NCI-H774 (cell line): ENCODE data around the gene NOC4L.

Source experiments
- DNase-seq: peaks from one replicate; lab custom pipeline; 2025; lab: John Stamatoyannopoulos, UW

Gene NOC4L

GRCh38 chr12:132170094-132170636 is 25.9 kb downstream of the NOC4L start:
- DNase-seq, result no peak

GRCh38 chr12:132170637-132171292 is 26.5 kb downstream of the NOC4L start:
- no peak for DNase-seq

DNA sequence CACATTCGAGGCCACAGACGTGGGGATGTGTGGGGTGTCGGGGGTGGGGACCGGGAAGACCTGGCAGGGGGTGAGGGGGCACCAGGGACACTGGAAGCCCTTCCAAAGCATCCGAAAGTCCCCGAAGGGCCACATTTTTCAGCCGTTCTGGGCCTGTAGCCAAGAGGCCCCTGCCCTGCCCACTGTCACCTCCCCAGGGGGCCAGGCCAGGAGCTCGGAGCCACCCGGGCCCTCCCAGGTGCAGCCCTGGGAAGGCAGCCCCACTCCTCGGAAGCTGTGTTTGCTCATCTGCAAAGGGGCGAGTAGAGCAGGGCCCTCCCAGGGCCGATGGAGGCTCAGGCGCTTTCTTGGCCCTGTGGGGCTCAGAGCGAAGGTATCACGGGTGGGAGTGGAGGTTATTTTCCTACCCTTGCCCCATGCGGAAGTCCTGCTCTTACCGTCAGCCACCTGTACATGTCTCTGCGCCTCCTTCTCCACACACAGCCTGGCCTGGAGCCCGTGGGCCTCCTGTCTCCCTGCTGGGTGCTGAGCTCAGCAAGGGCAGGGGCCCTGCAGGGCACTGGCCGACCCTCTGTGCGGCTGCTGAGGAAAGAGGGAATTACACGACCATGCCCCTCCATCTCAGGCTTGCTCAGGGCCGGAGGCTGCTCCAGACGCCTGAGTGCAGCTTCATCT is 27.2 kb downstream of the NOC4L start:
- no peak for DNase-seq

DNA sequence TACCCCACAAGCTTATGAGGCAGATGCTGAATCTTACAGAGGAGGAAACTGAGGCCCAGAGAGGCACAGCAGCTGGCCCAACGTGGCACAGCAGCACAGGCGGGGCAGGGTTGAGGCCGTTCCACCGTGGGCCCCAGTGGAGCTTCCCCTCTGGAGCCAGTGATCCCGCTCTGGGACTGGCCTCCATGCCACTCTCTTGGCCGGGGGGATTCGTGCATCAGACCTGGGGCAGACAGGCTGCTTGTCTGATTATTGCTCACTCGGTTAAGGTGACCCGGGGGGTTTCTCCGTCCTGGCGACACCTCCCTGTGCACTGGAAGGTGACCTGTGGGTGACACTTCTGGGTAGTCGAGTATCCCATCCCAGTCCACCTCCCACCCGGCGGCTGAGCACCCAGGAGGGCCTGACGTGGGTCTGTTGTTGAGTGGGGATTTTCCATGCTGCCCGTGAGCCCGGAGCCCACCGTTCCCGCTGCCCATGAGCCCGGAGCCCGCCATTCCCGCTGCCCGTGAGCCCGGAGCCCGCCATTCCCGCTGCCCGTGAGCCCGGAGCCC is 27.8 kb downstream of the NOC4L start:
- DNase-seq, result no peak

- no peak for DNase-seq
These were observed 28.4 kb downstream of the NOC4L start for GRCh38 chr12:132172619-132173018.

GRCh38 chr12:132173135-132174014 is 29.1 kb downstream of the NOC4L start:
- no peak for DNase-seq

DNA sequence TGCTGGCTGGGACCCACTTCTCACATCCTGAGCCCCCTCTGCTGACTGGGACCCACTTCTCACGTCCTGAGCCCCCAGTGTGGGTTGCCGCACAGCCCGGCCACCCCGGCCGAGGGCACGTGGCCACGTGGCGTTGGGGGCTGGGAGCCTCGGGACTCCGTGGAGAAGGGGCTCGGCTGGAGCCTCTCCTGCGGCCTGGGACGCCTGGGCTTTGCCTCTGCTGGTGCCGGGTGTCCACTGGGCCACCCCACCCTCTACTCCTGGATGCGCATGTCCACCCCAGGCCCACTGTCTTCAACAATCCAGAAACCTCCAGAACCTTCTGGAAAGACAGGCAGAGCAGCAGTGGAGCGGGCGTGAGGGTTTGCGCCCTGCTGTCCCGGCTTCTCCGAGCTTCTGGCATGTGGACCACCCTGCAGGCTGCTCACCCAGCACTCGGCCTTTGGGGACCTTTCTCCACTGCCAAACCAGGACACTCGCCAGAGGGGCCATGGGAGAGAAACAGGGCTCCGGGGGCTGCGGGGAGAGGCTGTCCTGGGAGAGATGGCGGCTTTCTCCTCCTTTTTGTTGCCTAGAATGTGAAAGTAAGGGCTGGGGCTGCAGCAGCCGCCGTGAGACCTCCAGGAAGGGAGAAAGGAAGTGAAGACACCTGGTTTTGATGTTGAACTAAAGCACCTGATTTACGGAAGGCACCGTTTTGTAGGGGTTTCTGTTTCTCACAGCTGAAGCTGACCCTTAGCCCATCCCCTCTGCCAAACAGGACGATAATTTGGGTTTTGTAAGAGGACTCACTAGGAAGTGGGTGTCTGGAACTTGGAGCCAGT is 30.0 kb downstream of the NOC4L start:
- DNase-seq, result no peak

- no peak for DNase-seq
These were observed 30.7 kb downstream of the NOC4L start for GRCh38 chr12:132174839-132175490.

DNA sequence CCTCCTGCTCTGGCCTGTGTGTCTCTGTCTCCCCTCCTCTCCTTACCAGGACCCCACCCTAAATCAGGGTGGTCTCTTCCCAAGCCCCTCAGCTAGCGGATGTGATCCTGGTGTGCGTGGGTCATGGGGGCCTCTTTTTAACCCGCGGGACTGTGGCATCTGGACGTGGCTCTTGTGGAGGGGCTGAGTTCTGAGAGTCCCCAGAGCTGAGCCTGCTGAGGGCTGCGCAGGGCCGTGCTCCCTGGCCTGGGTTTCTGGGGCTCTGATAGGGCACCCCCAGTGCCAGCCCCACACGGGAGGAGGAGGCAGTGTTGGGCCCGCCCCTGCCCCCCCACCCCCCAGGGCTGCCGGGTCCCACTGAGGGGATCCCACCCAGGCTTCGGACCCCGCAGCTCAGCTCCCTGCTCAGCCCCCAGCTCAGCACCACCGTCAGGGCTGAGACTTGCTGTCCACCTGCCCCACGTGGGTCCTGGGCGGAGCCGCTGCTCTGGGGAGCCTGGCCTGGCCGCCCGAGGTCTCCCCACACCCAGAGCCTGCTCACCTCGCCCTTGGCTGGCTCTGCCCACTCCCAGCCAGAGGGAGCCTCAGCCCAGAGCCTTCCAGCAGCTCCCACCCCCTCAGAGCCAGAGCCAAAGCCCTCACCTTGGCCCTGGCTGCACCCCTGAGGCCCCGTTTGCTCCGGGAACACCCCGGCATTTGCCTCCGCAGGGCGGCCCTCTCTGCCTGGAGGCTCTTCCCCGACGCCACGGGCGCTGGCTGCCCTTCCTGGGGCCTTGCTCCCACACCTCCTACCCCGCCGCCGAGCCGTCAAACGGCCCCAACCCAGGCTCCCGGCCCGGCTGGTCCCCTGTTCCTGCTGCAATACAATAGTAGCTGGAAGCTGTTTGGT is 31.5 kb downstream of the NOC4L start:
- DNase-seq, result no peak

GRCh38 chr12:132176385-132176919 is 32.2 kb downstream of the NOC4L start:
- no peak for DNase-seq

- no peak for DNase-seq
These were observed 32.8 kb downstream of the NOC4L start for GRCh38 chr12:132176920-132177551.

DNA sequence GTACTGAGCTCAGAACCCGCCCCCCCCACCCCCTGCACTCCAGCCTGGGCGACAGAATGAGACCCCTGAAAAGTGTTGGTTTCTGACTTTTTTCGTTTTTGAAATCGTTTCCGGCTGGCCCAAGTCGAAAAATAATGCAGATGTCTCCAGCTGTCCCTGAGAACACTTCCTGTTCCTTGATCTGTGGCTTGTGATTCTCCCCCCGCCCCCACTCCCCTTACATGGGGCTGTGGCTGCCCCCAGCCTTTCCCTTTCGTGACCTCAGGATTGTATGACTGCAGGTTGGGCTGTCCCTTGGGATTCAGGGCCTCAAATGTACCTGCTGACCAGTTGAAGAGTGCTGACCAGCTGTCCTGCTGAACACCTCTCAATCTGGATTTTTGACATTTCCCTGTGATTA is 34.1 kb downstream of the NOC4L start:
- no peak for DNase-seq

DNA sequence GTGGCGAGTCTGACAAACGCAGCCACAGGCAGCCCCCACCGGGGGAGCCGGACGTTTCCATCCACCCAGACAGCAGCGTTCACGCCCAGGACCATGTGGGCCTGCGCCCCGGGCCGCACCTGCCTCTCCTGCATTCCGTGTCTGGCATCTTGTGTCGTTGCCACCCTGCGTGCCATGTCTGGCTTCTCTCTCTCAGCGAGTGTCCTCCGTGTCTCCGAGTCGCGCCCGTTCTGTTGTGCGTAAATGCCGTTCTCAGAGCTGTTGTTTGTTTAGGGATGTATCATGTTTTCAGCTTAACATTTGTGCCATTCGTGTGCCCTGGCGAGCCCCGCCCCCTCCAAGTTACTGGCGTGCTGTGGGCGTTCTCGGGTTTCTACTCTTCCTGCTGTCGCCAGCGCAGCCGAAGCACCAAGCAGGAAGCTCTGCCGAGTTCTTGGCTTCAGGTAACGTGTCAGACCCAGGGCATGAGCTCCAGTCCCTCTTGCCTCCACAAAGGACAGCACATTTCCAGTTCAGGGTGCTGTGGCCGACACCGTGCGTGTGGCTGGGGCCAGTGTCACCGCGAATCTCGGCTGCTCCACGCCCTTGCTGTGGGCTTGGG is 34.6 kb downstream of the NOC4L start:
- no peak for DNase-seq

DNA sequence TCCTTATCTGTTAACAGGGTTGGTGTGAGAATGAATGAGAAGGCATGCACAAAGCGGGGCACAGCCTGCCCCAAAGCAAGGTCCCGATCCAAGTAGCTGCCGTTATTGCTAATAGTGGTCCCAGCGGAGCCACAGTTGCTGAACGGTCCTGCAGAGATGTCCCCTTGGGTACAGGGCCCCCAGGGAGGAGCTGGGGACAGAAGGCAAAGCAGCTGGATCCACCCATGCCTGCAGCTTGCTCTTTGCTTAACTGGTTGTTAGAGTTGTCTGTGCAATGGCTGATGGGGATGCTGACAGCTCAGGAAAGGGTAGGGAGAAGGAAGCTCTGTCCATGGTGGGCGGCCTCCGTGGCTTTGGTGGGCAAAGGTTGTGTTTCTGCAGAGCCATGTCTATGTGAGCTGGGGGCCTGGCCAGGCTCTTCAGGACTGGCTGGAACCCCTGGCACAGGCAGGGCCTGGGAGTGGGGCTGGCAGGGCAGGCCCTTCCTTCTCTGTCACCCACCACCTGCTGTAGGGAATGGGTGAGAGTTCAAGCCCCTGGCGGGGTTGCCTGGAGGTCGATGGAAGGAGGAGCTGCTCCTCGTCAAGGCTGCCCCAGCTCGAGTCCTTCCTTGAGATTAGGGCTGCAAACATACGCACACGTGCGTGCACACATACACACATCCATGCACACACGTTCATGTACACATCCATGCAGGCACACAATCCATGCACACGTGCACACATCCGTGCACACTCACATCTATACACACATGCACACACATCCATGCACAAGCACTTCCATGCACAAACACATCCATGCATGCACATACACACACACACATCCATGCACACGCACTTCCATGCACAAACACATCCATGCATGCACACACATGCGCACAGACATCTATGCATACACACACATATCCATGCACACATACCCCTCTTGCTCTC is 35.4 kb downstream of the NOC4L start:
- DNase-seq, result no peak

DNA sequence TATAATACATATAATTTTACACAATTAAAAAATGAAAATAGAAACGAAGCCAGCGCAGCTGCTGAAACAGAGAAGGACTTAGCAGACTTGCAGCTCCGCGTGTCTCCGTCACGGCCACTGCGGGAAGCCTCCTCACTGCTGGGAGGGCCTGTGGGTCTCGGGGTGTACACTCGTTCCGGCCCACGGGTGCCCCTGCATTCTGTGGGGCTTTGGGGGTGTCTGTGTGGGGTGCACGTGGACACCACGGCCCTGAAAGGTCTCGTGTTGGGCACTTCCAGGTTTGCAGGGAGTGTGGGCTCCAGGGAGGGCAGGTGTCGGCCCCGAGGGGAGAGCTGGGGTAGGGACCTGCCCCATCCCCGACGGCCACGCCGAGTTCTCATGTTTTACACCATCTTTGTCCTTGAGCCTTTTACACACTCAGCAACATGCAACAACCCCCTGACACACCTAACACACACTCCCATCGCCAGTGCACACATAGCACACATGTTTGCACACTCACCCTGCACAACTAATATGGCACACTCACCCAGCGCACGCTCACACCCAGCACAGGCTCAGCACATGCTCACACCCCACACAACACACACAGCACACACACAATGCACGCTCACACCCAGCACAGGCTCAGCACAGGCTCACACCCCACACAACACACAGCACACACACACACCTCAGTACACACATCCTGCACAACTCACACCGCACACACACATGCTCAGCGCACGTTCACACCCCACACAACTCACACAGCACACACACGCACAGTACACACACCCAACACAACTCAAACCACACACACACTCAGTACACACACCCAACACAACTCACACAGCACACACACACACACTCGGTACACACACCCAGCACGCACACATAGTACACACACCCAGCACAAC is 36.6 kb downstream of the NOC4L start:
- DNase-seq, result no peak

DNA sequence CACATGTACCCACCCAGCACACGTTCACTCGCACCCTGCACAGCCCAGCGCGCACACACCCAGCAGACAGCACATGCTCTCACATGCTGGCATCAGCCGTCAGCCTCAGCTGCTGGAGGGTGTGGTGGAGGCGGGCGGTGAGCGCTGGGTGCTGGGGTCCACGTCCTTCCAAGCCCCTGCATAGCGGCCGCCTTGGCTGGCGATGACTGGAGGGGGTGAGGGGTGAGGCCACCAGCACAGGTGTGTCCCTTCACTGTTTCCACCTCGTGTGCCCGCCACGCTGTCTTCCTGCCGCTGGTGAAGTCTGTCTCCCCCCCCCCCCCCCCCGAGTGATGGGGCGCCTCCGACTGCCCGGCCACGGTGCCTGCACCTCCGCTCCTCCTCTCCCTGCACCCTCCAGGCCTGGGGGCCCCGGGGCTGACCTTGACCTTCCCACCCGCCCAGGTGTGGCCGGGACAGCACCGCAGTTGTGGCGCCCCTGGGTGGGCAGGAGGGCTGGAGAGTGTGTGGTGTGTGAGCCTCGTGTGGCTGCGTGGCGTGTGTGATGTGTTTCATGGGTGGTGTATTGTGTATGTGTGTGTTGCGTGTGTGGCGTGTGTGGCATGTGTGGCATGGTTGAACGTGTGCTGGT is 37.4 kb downstream of the NOC4L start:
- no peak for DNase-seq
